HG02970 (cell line): ENCODE data around the gene ART3.

ENCODE experiments used
- ATAC-seq: cut with Tn5 transposase; IDR thresholded peaks from one replicate; pipeline ENCODE4 v1.9.1; 2021; ENCODE audit warnings: mild to moderate bottlenecking, moderate library complexity, moderate number of reproducible peaks; ENCODE audit not compliant: unreplicated experiment, low FRiP score

The ART3 gene

GRCh38 chr4:76144546-76144945 is 70.0 kb downstream of the ART3 start:
- no peak for ATAC-seq

- peak; percentile 24 for ATAC-seq
Measured at GRCh38 chr4:76147454-76148141, 73.1 kb downstream of the ART3 start.

- peak; percentile 97 for ATAC-seq
Measured at GRCh38 chr4:76148142-76148865, 73.8 kb downstream of the ART3 start, which contains the start of gene NUP54. Gene NUP54 (minus strand): TSS chr4:76148397. CDS start chr4:76148374, 23 bp downstream.

- no peak for ATAC-seq
Measured at GRCh38 chr4:76153356-76153755, 78.8 kb downstream of the ART3 start.

- no peak for ATAC-seq
Measured at GRCh38 chr4:76155979-76156378, 81.5 kb downstream of the ART3 start.

GRCh38 chr4:76156635-76157034 is 82.1 kb downstream of the ART3 start:
- ATAC-seq = no peak

GRCh38 chr4:76160355-76160754 is 85.8 kb downstream of the ART3 start:
- ATAC-seq = no peak
